NCI-H146 (cell line): Measurements from ENCODE around the gene TNK1.

Source experiments
- DNase-seq: peaks from one replicate; lab custom pipeline; 2025; lab: John Stamatoyannopoulos, UW

Gene TNK1

DNA sequence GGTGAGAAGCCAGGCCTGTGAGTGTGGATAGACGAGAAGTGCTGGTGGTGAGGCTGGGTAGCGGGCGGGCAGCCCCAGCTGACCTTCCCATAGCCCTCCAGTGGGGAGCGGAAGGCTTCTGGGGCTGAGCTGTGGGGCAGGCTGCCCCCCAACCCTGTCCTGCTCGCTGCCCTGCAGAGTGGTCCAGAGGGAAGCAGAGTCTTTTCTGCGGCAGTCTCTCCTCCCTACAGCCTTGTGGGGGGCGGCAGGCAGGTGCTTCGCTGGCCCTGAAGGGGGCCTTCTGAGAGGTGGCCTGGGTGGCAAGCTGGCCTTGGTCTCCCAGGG lies 30.5 kb downstream of the TNK1 start:
- DNase-seq: no peak

DNA sequence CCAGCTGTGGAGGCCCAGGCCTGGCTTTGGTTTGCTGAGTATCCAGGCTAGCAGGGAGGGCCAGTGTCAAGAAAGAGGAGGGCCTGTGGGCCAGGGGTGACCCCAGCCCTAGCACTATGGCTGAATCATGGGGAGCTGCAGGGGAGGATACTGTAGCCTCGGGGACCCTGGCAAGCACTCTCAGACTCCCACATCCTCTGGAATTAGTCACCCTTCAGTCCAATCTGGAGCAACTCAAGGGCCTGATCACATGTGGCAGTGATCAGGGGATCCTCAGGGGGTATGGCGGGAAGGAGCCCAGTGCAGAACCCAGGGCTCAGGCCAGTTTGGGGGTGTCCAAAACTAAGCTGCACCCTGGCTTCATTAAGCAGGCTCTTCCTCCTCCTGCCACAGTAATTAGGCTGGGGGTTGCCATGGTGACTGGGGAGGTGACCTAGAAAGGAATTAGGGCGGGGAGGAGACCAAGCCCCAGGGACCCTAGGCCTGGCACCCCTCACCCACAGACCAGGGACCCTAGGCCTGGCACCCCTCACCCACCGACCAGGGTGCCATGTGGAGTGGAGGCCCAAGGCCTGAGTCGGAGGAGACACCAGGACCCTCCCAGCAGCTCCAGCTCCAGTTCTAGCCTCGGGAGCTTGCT lies 32.6 kb downstream of the TNK1 start:
- DNase-seq: no peak

DNA sequence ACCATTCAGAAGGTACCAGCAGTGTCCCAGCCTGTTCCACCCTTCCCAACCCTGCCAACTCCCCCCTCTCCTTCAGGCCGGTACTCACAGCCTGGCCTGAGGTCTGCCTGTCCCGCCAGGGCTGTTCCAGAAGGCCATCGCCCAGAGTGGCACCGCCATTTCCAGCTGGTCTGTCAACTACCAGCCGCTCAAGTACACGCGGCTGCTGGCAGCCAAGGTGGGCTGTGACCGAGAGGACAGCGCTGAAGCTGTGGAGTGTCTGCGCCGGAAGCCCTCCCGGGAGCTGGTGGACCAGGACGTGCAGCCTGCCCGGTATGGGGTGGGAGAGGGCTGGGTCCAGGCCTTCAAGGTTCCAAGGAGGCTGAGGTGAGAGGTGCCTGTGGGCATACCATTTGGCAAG lies 33.9 kb downstream of the TNK1 start:
- no peak for DNase-seq

DNA sequence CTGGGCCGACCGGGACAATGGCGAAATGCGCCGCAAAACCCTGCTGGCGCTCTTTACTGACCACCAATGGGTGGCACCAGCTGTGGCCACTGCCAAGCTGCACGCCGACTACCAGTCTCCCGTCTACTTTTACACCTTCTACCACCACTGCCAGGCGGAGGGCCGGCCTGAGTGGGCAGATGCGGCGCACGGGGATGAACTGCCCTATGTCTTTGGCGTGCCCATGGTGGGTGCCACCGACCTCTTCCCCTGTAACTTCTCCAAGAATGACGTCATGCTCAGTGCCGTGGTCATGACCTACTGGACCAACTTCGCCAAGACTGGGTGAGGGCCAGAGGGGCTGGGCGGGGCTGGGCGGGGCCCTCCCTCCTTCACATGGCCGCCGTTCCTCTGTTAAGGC lies 34.9 kb downstream of the TNK1 start:
- no peak for DNase-seq

DNA sequence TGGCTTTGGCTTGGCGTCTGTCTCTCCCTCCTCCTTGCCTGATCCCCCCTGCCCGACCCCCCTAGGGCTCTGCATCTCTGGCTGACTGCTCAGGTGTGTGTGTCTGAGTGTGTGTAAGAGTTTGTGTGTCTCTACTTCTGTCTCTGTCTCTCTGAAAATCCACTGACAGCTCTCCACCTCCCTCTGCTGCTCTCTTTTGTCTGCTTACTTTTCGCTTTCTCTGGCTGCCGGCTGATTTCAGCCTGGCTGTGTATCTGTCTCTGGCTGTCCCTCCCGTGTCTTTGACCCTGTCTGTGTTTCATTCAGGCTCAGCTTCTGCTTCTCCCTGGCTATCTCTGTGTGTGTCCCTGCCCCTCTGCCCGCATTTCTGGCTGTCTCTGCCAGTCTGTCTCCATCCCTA lies 35.4 kb downstream of the TNK1 start:
- DNase-seq: no peak

DNA sequence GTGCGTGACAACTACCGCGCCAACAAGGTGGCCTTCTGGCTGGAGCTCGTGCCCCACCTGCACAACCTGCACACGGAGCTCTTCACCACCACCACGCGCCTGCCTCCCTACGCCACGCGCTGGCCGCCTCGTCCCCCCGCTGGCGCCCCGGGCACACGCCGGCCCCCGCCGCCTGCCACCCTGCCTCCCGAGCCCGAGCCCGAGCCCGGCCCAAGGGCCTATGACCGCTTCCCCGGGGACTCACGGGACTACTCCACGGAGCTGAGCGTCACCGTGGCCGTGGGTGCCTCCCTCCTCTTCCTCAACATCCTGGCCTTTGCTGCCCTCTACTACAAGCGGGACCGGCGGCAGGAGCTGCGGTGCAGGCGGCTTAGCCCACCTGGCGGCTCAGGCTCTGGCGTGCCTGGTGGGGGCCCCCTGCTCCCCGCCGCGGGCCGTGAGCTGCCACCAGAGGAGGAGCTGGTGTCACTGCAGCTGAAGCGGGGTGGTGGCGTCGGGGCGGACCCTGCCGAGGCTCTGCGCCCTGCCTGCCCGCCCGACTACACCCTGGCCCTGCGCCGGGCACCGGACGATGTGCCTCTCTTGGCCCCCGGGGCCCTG lies 36.3 kb downstream of the TNK1 start:
- DNase-seq: no peak

DNA sequence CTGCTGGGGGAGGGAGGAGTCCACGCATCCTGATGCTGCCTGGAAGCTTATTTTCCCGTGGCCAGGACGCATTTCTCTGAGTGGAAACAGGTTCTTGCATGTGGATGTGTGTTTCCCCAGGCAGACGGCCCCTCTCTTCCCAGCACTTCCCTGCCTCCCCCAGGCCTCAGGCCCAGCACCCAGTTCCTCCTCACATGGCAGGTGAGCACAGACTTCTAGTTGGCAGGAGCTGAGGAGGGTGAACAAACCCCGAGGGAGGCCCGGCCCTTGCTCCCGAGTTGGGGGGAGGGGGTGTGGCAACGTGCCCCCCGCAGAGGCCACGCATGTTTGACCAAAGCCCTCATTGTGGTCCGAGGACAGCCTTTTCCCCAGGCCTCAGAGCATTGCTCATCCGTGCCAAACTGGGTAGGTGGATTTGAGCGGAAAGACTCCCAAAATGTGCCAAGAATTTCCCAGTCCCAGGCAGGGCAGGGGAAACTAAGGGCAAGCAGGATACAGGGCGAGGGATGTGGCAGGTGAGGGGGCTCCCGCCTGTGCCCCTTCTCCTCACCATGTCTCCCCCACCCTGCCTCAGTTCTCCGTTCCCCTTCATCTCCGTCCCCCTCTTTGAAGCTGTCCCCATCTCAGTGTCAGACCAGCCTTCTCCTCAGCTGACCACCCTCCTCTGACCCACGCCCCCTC lies 37.7 kb downstream of the TNK1 start:
- DNase-seq: no peak

DNA sequence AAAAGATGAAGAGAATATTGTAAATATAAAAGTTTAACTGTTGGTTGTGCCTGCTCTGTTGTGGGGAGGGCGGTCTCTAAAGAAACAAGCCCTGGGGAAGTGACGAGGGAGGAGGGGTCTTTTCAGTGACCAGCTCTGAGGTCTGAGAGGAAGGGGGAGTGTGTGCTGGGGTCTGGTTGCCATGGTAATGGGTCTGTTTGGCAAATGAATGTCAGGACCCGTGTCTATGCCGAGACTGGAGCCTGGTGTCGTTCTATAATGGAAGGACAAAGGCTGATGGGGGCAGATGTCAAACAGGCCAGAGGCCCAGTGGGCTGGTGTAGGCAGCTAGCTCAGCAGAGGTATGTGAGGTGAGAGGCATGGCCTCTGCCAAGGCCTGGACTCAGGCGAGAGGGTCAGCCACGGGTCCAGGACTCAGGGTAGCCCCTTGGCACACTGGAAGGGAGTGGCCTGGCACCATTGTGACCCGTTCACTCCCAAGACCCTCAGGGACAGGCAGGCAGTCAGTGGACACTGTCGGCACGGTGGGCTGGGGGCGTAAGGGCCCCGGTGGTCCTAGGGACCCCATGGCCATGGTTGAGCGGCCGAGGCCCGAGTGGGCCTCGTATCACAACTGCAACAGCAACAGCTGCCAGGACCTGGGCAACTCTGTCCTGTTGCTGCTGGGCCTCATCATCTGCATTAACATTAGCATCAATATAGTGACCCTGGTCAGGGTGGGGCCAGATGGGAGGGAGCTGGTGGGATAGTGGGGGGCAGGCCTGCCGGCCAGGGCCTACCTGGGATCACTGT lies 39.1 kb downstream of the TNK1 start, which contains the start of gene SPEM1:
Gene SPEM1, plus strand, starts transcription at position 506 of the 792 bp plus-strand sequence. Its CDS starts 61 bp downstream, at position 567.
- DNase-seq: no peak

DNA sequence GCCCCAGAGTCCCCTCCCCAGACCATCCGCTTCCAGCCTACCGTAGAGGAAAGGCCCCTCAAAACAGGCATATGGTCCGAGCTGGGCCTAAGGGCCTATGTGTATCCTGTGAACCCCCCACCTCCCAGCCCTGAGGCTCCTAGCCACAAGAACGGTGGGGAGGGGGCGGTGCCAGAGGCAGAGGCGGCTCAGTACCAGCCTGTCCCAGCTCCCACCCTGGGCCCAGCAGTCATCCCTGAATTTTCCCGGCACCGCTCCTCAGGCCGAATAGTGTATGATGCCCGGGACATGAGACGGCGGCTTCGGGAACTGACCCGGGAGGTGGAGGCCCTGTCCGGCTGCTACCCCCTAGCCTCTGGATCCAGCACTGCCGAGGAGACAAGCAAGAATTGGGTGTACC lies 40.3 kb downstream of the TNK1 start:
- no peak for DNase-seq

DNA sequence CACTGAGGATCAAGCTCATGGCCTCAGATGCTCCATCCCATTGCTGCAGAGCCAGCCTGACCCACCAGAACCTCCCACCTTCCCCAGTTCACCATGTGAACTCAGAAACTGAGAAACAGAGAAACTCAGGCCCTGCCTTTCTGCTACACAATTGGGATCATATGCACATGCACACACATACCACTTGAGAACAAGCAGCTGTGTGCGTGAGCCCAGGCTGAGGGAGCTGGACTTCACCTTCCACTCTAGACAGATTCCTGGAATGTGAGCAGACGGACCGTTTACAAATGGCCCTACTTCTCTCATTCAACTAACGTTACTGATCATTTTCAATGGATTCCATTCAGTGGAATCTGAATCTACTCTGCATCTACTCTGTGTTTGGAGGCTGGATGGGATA lies 42.8 kb downstream of the TNK1 start:
- DNase-seq: no peak

DNA sequence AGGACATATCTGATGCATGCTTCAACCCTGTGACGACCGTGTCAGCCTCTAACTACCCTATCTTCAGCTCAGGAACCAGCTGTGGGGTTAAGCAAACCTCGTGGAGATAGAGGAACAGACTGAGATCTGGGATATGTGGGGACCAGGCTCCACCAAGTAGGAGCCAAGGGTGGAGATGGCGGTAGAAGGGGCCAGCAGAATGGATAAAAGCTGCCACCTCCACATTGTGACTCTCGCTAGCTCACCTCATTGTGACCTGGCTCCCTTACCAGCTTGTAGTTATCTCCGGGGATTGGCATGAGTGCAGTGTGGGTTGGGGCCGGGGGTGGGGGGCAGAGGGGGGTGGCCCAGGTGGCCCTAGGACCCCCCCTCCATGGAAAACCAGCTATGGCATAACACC lies 44.4 kb downstream of the TNK1 start, which contains the start of gene SPEM2:
Gene SPEM2, plus strand, starts transcription at position 301 of the 400 bp plus-strand sequence. Its CDS starts 73 bp downstream, at position 374.
- no peak for DNase-seq

DNA sequence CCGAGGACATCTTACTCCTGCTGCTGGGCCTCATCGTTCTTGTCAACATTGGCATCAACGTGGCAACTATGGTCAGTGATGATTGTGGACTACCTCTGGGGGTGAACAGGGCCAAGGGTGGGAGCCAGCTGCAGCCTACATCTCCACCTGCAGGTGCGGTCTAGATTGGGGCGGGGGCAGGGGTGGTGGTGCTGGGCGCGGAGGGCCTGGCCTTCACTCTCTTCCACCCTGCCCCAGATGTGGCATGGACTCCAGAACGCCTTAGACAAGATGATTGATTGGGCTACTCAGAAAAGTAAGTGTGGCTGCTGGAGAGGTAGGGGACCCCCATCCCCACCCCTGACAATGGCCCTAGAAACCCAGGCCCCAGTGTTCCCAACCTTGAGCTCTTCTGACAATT lies 44.9 kb downstream of the TNK1 start:
- DNase-seq: no peak

DNA sequence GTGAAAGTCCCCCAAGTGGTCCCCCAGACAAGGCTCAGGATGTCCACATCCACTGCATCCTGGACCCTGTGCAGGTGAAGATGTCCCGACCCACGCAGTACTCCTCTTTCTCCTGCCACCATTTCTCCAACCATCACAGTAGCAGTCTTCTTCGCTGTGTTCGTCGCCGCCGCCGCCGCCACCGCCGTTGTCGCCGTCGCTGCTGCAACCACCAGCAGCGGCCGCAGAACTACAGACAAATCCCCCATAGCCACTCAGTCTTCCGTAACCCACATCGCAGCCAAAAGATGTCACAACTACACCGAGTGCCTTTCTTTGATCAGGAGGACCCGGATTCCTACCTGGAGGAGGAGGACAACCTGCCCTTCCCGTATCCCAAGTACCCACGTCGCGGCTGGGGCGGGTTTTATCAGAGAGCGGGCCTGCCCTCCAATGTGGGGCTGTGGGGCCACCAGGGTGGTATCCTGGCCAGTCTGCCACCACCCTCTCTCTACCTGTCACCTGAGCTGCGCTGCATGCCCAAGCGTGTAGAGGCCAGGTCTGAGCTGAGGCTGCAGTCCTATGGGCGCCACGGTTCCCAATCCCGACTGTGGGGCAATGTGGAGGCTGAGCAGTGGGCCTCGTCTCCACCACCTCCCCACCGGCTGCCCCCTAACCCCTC lies 45.4 kb downstream of the TNK1 start:
- no peak for DNase-seq

DNA sequence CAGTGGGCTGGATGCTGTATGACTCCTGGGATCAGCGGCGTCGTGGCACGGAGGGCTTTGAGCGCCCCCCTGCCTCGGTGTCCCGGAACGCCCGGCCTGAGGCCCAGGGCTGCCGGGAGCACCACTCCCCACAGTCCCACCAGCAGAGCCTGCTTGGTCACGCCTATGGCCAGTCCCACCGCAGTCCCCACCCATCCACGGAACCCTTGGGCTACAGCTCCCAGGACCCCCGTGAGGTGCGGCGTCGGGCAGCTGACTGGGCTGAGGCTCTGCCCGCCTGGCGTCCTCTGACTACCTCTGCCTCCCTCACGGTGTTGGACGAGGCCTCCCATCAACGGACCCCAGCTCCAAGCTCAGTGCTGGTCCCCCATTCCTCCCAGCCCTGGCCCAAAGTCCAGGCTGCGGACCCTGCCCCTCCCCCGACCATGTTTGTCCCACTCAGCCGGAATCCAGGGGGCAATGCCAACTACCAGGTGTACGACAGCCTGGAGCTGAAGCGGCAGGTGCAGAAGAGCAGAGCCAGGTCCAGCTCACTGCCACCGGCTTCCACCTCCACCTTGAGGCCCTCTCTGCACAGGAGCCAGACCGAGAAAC lies 46.1 kb downstream of the TNK1 start:
- no peak for DNase-seq

DNA sequence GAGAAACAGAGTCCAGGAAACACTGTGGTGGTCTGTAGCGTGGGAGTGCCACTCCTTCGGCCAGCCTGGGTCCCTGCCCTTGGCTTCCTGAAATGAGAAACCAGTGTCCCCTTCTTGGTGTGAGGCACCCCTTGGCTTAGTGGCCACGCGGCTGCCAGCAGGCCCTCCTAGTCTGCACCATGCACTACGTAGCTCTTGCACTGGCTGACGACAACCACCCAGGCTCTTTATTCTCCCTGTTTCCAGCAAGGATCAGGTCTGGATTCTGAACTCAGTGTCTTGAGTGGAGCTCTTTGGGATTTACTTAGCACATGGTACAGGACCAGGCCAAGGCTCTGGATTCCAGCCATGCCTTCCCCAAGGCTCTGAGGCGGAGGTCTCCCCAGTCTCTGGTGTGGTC lies 46.7 kb downstream of the TNK1 start:
- no peak for DNase-seq

DNA sequence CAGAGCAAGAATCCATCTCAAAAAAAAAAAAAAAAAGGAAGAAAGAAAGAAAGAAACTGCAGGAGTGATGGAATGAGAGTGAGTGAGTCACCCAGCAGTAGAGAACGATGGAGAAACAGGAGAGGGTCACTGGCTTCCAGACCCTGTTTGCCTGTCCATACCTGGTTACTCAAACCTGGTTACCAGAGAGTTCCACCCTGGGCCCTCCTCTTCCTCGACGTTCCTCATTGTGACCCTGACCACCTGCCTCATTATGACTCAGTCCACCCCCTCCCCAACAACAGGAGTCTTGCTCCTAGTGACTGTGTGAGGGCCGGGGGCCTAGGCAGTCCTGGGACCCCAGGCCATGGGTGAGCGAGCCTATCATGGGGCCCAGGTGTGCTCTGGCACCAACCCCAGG lies 47.7 kb downstream of the TNK1 start, which contains the start of gene SPEM3:
Gene SPEM3, plus strand, starts transcription at position 301 of the 400 bp plus-strand sequence. Its CDS starts 46 bp downstream, at position 347.
- DNase-seq: no peak

DNA sequence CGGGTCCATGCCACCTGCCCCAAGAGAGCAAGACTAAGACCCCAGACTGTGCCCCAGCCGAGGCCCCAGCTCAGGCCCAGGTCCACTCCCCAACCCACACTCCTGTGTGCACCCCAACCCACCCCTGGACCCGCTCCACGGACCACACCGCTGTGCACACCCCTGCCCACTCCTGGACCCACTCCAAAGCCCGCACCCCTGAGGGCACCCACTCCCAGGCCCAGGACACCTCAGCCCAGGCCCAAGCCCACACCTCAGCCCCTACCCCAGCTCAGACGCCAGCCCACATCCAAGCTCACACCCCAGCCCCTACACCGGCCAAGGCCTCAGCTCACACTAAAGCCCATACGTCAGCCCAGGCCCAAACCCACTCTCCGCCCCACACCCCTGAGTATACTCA lies 48.8 kb downstream of the TNK1 start:
- DNase-seq: no peak

DNA sequence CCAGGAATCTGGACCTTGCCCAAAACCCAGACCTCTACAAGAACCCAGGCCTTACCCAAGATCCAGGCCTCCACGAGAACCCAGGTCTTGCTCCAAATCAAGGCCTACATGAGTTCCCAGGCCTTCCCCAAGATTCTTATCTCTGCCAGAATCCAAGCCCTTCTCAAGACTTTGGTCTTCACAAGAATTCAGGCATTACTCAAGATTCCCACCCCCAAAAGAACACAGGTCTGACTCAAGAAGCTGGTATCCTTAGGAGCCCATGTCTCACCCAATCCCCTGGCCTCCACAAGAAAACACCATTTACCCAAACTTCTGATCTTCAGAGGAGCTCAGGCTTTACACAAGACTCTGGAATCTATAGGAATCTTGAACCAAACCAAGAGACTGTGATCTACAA lies 50.3 kb downstream of the TNK1 start:
- no peak for DNase-seq

DNA sequence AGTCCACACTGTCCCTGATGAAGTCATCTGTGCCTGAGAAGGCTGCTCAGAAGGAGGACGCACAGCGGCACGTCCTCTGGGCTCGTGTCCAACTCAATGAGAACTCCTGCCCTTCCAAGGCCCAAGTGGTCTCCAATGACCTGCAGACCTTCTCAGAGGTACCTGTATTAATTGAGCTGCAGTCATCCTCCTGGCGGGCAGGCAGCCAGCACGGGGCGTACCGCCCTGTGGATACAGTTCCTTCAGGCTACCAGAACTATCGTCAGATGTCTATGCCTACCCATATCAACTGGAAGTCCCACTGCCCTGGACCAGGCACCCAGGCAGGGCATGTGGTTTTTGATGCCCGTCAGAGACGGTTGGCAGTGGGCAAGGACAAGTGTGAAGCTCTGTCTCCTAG lies 51.4 kb downstream of the TNK1 start:
- no peak for DNase-seq

DNA sequence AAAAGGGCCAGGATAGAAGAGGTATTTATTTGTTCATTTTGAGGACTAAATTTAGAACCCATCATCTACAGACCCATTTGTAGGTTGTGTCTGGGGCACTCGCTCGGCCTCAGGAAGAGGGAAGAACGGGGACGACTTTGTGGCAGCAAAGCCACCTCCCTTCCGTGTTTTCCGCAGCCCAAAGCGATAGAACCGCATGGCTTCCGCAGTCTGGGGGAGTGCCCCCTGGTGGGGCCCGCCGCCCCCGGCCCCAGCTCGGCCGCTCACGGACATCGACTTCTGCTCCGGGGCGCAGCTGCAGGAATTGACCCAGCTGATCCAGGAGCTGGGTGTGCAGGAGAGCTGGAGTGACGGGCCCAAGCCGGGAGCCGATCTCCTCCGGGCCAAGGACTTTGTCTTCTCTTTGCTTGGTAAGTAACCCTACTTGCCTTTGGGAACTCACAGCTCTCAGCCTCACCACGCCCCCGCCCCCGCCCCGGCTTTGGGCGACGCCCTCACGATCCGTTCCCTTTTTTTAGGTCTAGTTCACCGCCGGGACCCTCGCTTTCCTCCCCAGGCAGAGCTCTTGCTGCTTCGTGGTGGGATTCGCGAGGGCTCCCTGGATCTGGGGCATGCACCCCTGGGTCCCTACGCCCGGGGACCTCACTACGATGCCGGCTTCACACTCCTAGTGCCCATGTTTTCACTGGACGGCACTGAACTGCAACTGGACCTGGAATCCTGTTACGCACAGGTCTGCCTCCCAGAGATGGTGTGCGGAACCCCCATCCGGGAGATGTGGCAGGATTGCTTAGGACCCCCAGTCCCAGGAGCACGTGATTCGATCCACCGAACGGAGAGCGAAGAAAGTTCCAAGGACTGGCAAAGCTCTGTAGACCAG lies 55.0 kb downstream of the TNK1 start:
- peak; percentile 58 for DNase-seq
